GM23248 (cell line): ENCODE data around the gene ZSWIM3.

Experiments
- EZH2 ChIP-seq: fragments of 200-600 bp; sonication (generic); IDR thresholded peaks from 2 replicates; pipeline ENCODE4 v1.6.1; 2018; ENCODE audit warnings: antibody characterized with exemption, mild to moderate bottlenecking; ENCODE audit not compliant: insufficient read depth, poor library complexity, severe bottlenecking
- EZH2phosphoT487 ChIP-seq: fragments of 200-600 bp; sonication (generic); IDR thresholded peaks from 2 replicates; pipeline ENCODE4 v1.6.1; 2018; ENCODE audit warnings: antibody characterized with exemption, moderate library complexity, mild to moderate bottlenecking, low read depth; ENCODE audit not compliant: insufficient read depth

GRCh38 chr20:45852326-45852725 is 5.1 kb upstream of the ZSWIM3 start:
- TF ChIP-seq EZH2phosphoT487 (no peak), EZH2 (no peak)
